HepG2 (cell line): ENCODE measurements around the gene PRM2. TPM values are rescaled to one million over a fixed set of nuclear protein-coding genes. Genes with fewer than 3 reads are reported as not detected.

Source experiments
- ISX ChIP-seq: sonication (generic); formaldehyde crosslinking; conservative IDR thresholded peaks from 2 replicates; pipeline ENCODE4 v1.5.0; 2020; ENCODE audit warnings: missing genetic modification reagents
- JUN ChIP-seq: sonication (generic); formaldehyde crosslinking; IDR thresholded peaks from 2 replicates; pipeline ENCODE4 v1.4.0; 2020; ENCODE audit warnings: mild to moderate bottlenecking, missing genetic modification reagents
- KMT2B ChIP-seq: IDR thresholded peaks from 2 replicates; pipeline ENCODE4 v1.6.1; 2016; ENCODE audit warnings: missing genetic modification reagents, missing compliant biosample characterization
- MYNN ChIP-seq: sonication (generic); formaldehyde crosslinking; IDR thresholded peaks from 2 replicates; pipeline ENCODE4 v1.4.0; 2020; ENCODE audit warnings: mild to moderate bottlenecking, low read depth, missing genetic modification reagents
- PCBP2 ChIP-seq: fragments of 200-400 bp; formaldehyde crosslinking; optimal IDR thresholded peaks from 2 replicates; pipeline ENCODE3; 2018; ENCODE audit warnings: low read length, low read depth; ENCODE audit not compliant: poor library complexity, severe bottlenecking
- RBAK ChIP-seq: sonication (generic); formaldehyde crosslinking; IDR thresholded peaks from 2 replicates; pipeline ENCODE4 v1.5.1; 2020; ENCODE audit warnings: mild to moderate bottlenecking, missing genetic modification reagents
- SIX4 ChIP-seq: sonication (generic); formaldehyde crosslinking; IDR thresholded peaks from 2 replicates; pipeline ENCODE4 v1.4.0; 2020; ENCODE audit warnings: missing genetic modification reagents
- SNAI1 ChIP-seq: sonication (generic); formaldehyde crosslinking; IDR thresholded peaks from 2 replicates; pipeline ENCODE4 v1.5.0; 2020; ENCODE audit warnings: mild to moderate bottlenecking, missing genetic modification reagents, borderline replicate concordance
- SP4 ChIP-seq: sonication (generic); formaldehyde crosslinking; IDR thresholded peaks from 2 replicates; pipeline ENCODE4 v1.8.1; 2023; ENCODE audit warnings: mild to moderate bottlenecking, missing genetic modification reagents
- ZBTB38 ChIP-seq: sonication (generic); formaldehyde crosslinking; IDR thresholded peaks from 2 replicates; pipeline ENCODE4 v1.5.1; 2020; ENCODE audit warnings: mild to moderate bottlenecking, missing genetic modification reagents
- ZBTB7B ChIP-seq: sonication (generic); formaldehyde crosslinking; IDR thresholded peaks from 2 replicates; pipeline ENCODE4 v1.4.0; 2020; ENCODE audit warnings: missing genetic modification reagents
- ZFP1 ChIP-seq: IDR thresholded peaks from 2 replicates; pipeline ENCODE4 v1.6.1; 2016
- ZFP82 ChIP-seq: sonication (generic); formaldehyde crosslinking; IDR thresholded peaks from 2 replicates; pipeline ENCODE4 v1.5.1; 2020; ENCODE audit warnings: mild to moderate bottlenecking, missing genetic modification reagents, borderline replicate concordance
- ZNF10 ChIP-seq: sonication (generic); formaldehyde crosslinking; IDR thresholded peaks from 2 replicates; pipeline ENCODE4 v1.4.0; 2020; ENCODE audit warnings: mild to moderate bottlenecking, low read depth, missing genetic modification reagents, borderline replicate concordance
- ZNF484 ChIP-seq: sonication (generic); formaldehyde crosslinking; IDR thresholded peaks from 2 replicates; pipeline ENCODE4 v1.5.1; 2020; ENCODE audit warnings: mild to moderate bottlenecking, low read depth, missing genetic modification reagents, borderline replicate concordance
- ZNF557 ChIP-seq: sonication (generic); formaldehyde crosslinking; IDR thresholded peaks from 2 replicates; pipeline ENCODE4 v1.4.0; 2020; ENCODE audit warnings: missing genetic modification reagents
- ZNF788 ChIP-seq: sonication (generic); formaldehyde crosslinking; IDR thresholded peaks from 2 replicates; pipeline ENCODE4 v1.5.0; 2020; ENCODE audit warnings: mild to moderate bottlenecking, missing genetic modification reagents, borderline replicate concordance
- ZSCAN25 ChIP-seq: sonication (generic); formaldehyde crosslinking; IDR thresholded peaks from 2 replicates; pipeline ENCODE4 v1.8.0; 2022; ENCODE audit warnings: mild to moderate bottlenecking, missing genetic modification reagents
- polyA plus RNA-seq, 8 experiments: library from polyadenylated mRNA; depleted of rRNA in 3 of 8; stranded (reverse) in 7 of 8; unstranded in 1 of 8; fragments of >200 nt; fragmentation: Illumina TruSeq in 4 of 8; extraction: Trizol in 4 of 8; gene quantifications; 2 replicates each; pipeline versions ENCODE4 v1.2.1 to v1.2.3, GENCODE V29; 2011 to 2016; ENCODE audit warnings: low read depth in 4 of 8, missing spikeins in 1 of 8, mixed read lengths in 1 of 8; ENCODE audit not compliant: insufficient read depth in 1 of 8
- total RNA-seq, 5 experiments: library from RNA; depleted of rRNA; stranded (reverse); fragments of >200 nt; fragmentation: Illumina TruSeq; extraction: Trizol; gene quantifications; 2 replicates each; pipeline ENCODE4 v1.2.3, GENCODE V29; 2016; ENCODE audit warnings: low read depth in 1 of 5
- TF ChIP-seq, protein P1 (sequence below): fragments of 450-650 bp; IDR thresholded peaks from 2 replicates; pipeline ENCODE4 v1.6.1; 2017
- TF ChIP-seq, protein P2 (sequence below): sonication (generic); formaldehyde crosslinking; IDR thresholded peaks from 2 replicates; pipeline ENCODE4 v1.4.0; 2020; ENCODE audit warnings: missing genetic modification reagents
- TF ChIP-seq, protein P3 (sequence below): sonication (generic); formaldehyde crosslinking; IDR thresholded peaks from 2 replicates; pipeline ENCODE4 v1.4.0; 2020; ENCODE audit warnings: missing genetic modification reagents

Gene PRM2
- total and polyA plus RNA-seq, 2 of the 13 experiments (the other 11 are each of a cell fraction or from before 2014, with no cell fraction given), result 0.54 TPM; not detected in 1

DNA sequence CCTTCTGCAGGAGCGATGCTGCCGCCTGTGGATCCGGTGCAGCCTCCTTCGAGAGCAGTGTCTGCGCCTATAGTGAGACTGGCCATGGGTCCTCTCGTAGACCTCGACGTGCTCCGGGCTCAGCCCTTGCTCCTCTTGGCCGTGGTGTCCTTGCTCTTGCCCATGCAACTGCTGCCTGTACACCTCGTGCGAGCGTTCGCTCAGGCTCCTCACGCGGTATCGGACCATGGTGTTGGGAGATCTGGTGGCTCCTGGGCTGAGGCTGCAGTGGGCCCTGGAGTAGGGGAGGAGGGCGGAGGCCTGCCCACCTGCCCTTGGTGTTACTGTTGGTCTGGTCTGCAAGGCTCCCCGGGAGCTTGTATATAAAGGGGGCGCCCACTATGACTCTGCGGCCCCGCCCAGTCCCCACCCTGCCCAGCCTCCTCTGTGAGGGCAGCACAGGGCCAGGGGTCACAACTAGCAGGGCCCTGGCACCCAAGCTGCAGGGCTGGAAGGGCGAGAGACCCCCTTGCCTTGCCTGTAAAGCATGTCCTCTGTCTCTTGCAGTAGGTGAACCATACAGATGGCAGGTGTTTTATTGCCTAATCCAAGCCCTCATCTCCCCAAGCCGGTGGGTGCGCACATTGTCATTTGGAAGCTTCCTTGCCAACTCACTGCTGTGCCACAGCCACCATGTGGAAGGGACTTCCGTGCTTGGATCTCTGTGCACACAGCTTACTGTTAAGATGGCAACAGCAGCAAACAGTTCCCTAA, at the start of gene PRM2 (continued):
- TF ChIP-seq ZNF10 (CRISPR knock-in tag) (no peak), SP4 (CRISPR knock-in tag) (peak; percentile 57; the same call in 1 of the 2 replicates), ZFP1 (CRISPR knock-in tag) (no peak), ZNF788 (0 out of 2 replicates have a peak, but pooled peaks have one; percentile 37), ZFP82 (no peak), KMT2B (CRISPR knock-in tag) (no peak), SNAI1 (no peak), RBAK (CRISPR knock-in tag) (0 out of 2 replicates have a peak, but pooled peaks have one; percentile 23), ZSCAN25 (CRISPR knock-in tag) (no peak), ISX (no peak), ZBTB38 (CRISPR knock-in tag) (peak; percentile 77), ZNF484 (CRISPR knock-in tag) (no peak), PCBP2 (no peak), JUN (CRISPR knock-in tag) (0 out of 2 replicates have a peak, but pooled peaks have one; percentile 24), ZBTB7B (CRISPR knock-in tag) (no peak), SIX4 (CRISPR knock-in tag) (no peak), ZNF557 (CRISPR knock-in tag) (no peak), MYNN (no peak)
- TF ChIP-seq, protein P1, sequence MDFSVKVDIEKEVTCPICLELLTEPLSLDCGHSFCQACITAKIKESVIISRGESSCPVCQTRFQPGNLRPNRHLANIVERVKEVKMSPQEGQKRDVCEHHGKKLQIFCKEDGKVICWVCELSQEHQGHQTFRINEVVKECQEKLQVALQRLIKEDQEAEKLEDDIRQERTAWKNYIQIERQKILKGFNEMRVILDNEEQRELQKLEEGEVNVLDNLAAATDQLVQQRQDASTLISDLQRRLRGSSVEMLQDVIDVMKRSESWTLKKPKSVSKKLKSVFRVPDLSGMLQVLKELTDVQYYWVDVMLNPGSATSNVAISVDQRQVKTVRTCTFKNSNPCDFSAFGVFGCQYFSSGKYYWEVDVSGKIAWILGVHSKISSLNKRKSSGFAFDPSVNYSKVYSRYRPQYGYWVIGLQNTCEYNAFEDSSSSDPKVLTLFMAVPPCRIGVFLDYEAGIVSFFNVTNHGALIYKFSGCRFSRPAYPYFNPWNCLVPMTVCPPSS, result no peak
- TF ChIP-seq, protein P2, sequence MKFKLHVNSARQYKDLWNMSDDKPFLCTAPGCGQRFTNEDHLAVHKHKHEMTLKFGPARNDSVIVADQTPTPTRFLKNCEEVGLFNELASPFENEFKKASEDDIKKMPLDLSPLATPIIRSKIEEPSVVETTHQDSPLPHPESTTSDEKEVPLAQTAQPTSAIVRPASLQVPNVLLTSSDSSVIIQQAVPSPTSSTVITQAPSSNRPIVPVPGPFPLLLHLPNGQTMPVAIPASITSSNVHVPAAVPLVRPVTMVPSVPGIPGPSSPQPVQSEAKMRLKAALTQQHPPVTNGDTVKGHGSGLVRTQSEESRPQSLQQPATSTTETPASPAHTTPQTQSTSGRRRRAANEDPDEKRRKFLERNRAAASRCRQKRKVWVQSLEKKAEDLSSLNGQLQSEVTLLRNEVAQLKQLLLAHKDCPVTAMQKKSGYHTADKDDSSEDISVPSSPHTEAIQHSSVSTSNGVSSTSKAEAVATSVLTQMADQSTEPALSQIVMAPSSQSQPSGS (CRISPR knock-in tag), result no peak
- TF ChIP-seq, protein P3, sequence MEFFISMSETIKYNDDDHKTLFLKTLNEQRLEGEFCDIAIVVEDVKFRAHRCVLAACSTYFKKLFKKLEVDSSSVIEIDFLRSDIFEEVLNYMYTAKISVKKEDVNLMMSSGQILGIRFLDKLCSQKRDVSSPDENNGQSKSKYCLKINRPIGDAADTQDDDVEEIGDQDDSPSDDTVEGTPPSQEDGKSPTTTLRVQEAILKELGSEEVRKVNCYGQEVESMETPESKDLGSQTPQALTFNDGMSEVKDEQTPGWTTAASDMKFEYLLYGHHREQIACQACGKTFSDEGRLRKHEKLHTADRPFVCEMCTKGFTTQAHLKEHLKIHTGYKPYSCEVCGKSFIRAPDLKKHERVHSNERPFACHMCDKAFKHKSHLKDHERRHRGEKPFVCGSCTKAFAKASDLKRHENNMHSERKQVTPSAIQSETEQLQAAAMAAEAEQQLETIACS (CRISPR knock-in tag), result no peak
- TF ChIP-seq, all 625 proteins: peak for 32
